ENCODE results near the gene SAPCD2. TPM values are rescaled to one million over a fixed set of nuclear protein-coding genes. Genes with fewer than 3 reads are reported as not detected.
A peak's percentile ranks its signal among the peaks of the same experiment; 100 is the strongest.

Gene SAPCD2
- total and polyA plus RNA-seq, 9 of the 15 experiments (the other 6 are each of a cell fraction or from before 2014, with no cell fraction given), result 3.4 to 91.8 (median 18.8) TPM

DNA sequence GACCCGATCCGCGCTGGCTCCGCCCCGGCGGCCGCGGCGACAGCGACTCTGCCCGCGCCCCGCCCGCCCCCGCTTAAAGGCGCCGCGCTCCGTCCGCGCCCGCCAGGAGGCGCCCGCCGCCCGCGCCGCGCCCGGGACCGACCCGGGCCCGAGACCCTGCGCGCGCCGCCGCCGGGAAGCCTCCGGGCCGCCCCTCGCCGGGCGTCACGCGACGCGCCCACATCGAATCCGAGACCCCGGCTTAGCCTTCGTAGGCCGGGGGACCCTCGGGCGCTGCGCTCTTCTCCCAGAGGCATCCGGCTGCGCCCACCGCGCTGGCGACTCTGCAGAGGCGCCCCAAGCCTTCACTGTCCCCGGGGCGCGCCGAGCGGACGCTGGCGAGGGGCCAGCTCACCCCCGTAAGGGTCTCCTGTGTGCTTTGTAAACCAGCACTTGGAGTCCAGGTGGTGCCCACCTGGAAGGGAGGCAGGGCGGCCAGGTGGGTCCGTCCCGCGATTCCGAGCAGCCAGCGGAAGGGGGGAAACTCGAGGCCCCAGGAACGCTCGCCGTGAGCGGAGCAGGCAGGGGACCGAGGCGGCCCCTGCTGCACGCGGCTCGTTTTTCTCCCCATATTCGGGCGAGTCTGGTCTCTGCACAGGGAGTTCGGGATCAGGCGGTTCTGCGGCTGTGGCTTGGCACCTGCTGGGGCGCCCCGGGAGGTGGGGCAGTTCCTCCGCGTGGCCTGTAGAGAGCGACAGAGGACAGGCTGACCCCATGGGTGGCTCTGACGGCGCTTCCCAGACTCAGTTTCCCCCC is 41.9 kb downstream of the SAPCD2 start (continued):
- TF ChIP-seq ZNF584 (CRISPR knock-in tag; IDR thresholded peaks at IDR 0.05; ENCODE audit: low read depth) (no peak), ILK (tag; IDR thresholded peaks at IDR 0.05; ENCODE audit: borderline replicate concordance, low read depth) (no peak), ZFP30 (CRISPR knock-in tag; IDR thresholded peaks at IDR 0.05; ENCODE audit: borderline replicate concordance) (no peak), PRMT5 (CRISPR knock-in tag; IDR thresholded peaks at IDR 0.05) (no peak), MTF1 (CRISPR knock-in tag; IDR thresholded peaks at IDR 0.05; ENCODE audit: borderline replicate concordance) (no peak), HEY1 (CRISPR knock-in tag; IDR thresholded peaks at IDR 0.05; ENCODE audit: borderline replicate concordance) (no peak), ZBTB8A (IDR thresholded peaks at IDR 0.05; ENCODE audit: partially characterized antibody) (no peak), ZNF121 (CRISPR knock-in tag; conservative IDR thresholded peaks at IDR 0.05) (no peak), POLR3G (IDR thresholded peaks at IDR 0.05; ENCODE audit: extremely low read depth, insufficient read length, insufficient replicate concordance) (no peak), CSDE1 (IDR thresholded peaks at IDR 0.05) (no peak)
- TF ChIP-seq, protein P1, sequence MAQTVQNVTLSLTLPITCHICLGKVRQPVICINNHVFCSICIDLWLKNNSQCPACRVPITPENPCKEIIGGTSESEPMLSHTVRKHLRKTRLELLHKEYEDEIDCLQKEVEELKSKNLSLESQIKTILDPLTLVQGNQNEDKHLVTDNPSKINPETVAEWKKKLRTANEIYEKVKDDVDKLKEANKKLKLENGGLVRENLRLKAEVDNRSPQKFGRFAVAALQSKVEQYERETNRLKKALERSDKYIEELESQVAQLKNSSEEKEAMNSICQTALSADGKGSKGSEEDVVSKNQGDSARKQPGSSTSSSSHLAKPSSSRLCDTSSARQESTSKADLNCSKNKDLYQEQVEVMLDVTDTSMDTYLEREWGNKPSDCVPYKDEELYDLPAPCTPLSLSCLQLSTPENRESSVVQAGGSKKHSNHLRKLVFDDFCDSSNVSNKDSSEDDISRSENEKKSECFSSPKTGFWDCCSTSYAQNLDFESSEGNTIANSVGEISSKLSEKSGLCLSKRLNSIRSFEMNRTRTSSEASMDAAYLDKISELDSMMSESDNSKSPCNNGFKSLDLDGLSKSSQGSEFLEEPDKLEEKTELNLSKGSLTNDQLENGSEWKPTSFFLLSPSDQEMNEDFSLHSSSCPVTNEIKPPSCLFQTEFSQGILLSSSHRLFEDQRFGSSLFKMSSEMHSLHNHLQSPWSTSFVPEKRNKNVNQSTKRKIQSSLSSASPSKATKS (CRISPR knock-in tag; IDR thresholded peaks at IDR 0.05), result no peak
- TF ChIP-seq, protein P2, sequence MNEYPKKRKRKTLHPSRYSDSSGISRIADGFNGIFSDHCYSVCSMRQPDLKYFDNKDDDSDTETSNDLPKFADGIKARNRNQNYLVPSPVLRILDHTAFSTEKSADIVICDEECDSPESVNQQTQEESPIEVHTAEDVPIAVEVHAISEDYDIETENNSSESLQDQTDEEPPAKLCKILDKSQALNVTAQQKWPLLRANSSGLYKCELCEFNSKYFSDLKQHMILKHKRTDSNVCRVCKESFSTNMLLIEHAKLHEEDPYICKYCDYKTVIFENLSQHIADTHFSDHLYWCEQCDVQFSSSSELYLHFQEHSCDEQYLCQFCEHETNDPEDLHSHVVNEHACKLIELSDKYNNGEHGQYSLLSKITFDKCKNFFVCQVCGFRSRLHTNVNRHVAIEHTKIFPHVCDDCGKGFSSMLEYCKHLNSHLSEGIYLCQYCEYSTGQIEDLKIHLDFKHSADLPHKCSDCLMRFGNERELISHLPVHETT (CRISPR knock-in tag; conservative IDR thresholded peaks at IDR 0.05 in 1 of 2, IDR thresholded peaks at IDR 0.05 in 1 of 2), result peak; percentile 54 to 88; a peak in 2 of 4 replicates

Data from K562 (cell line).